Natural killer cell (primary cell): ENCODE data around the gene IFITM1. TPM values are rescaled to one million over a fixed set of nuclear protein-coding genes. Genes with fewer than 3 reads are reported as not detected.
A peak's percentile ranks its signal among the peaks of the same experiment; 100 is the strongest.

ENCODE experiments used
- ATAC-seq, 3 donors: fragments of 150-1000 bp in 2 of 3; fragments of 200-7000 bp in 1 of 3; cut with Tn5 transposase; 1 replicate in 1 of 3; 2 replicates in 2 of 3; pipeline ENCODE4 v1.10.0; 2021; ENCODE audit warnings: mild to moderate bottlenecking in 2 of 3, moderate library complexity in 2 of 3
- DNase-seq, 2 donors: peaks; one replicate each; pipeline versions ENCODE4 v3.0.0 to v3.0.0-alpha.2; 2013 to 2021; ENCODE audit warnings: mixed read lengths in 1 of 2
- H3K27ac ChIP-seq: one replicate; pipeline ENCODE4 v1.5.1; 2013; ENCODE audit warnings: mild to moderate bottlenecking, low read length
- H3K27me3 ChIP-seq: one replicate; pipeline ENCODE4 v1.6.1; 2013; ENCODE audit warnings: low read length; ENCODE audit not compliant: control insufficient read depth, insufficient read depth
- H3K36me3 ChIP-seq: one replicate; pipeline ENCODE4 v1.6.1; 2013; ENCODE audit warnings: low read length; ENCODE audit not compliant: control insufficient read depth, insufficient read depth
- H3K4me1 ChIP-seq: one replicate; pipeline ENCODE4 v1.6.1; 2013; ENCODE audit warnings: low read length; ENCODE audit not compliant: control insufficient read depth, insufficient read depth
- H3K4me3 ChIP-seq: one replicate; pipeline ENCODE4 v1.5.1; 2013; ENCODE audit warnings: low read length
- H3K9me3 ChIP-seq: one replicate; pipeline ENCODE4 v1.6.1; 2013; ENCODE audit warnings: low read length; ENCODE audit not compliant: control insufficient read depth, insufficient read depth
- H3K27ac Mint-ChIP-seq, 2 donors: one replicate each; pipeline ENCODE4 v1.8.0; 2022; ENCODE audit warnings: mild to moderate bottlenecking in 2 of 2, mixed read lengths in 2 of 2, moderate library complexity in 1 of 2
- H3K27me3 Mint-ChIP-seq, 2 donors: one replicate each; pipeline ENCODE4 v1.8.0; 2022; ENCODE audit warnings: low read depth in 2 of 2, mixed read lengths in 2 of 2
- H3K36me3 Mint-ChIP-seq: one replicate; pipeline ENCODE4 v1.8.0; 2022; ENCODE audit warnings: mixed read lengths
- H3K4me1 Mint-ChIP-seq, 2 donors: one replicate each; pipeline ENCODE4 v1.8.0; 2022; ENCODE audit warnings: mixed read lengths in 2 of 2
- H3K4me3 Mint-ChIP-seq: one replicate; pipeline ENCODE4 v1.8.0; 2022; ENCODE audit warnings: mild to moderate bottlenecking, moderate library complexity, mixed read lengths
- H3K9me3 Mint-ChIP-seq, 2 donors: one replicate each; pipeline ENCODE4 v1.8.0; 2022; ENCODE audit warnings: mixed read lengths in 2 of 2
- CTCF ChIP-seq: fragments of 200-600 bp; IDR thresholded peaks from one replicate; pipeline ENCODE4 v1.8.0; 2022; ENCODE audit warnings: antibody characterized with exemption
- WGBS: methylation state at CpG from one replicate; pipeline ENCODE4 v1.1.7; 2013; ENCODE audit warnings: missing lambda C conversion rate; ENCODE audit not compliant: insufficient coverage; 5-methylcytosine and 5-hydroxymethylcytosine counted together
- intact Hi-C: fragments of 100-400 bp; cut with micrococcal nuclease; formaldehyde crosslinking; loops from one replicate; pipeline ENCODE4 v1.14.2; 2022
- total RNA-seq, 4 donors: library from RNA; stranded (reverse); fragments of 120-200 nt in 1 of 4; gene quantifications; one replicate each; pipeline versions ENCODE4 v1.2.3 to v1.2.4, GENCODE V29; 2013 to 2022

Gene IFITM1
- total RNA-seq, 3 donors from 2014 or later (not counting 1 experiment from before 2014, with no cell fraction given), result 540 to 809 (median 710) TPM

- TF ChIP-seq CTCF, result no peak
- intact Hi-C loops, result no loop called here
- Mint-ChIP-seq H3K27me3 (peaks cover 0 to 38% of the 10 kb centered on the region in 2 donors), H3K4me1 (peaks cover 25 to 49% of the 10 kb centered on the region in 2 donors), H3K9me3 (no peaks in the 10 kb centered on the region), H3K4me3 (peak overlapping the region; percentile 77), H3K27ac (peak overlapping the region in 1 of 2 donors; percentile 19), H3K36me3 (no peaks in the 10 kb centered on the region)
- WGBS, result 11% methylated on average over 79 of the region's 79 CpGs
- H3K27ac ChIP-seq, result no peak overlapping the region
- H3K4me1 ChIP-seq, result peaks cover 74% of the 10 kb centered on the region
- peak overlapping the region; percentile 23 for H3K4me3 ChIP-seq
- H3K9me3 ChIP-seq, result no peaks in the 10 kb centered on the region
- H3K36me3 ChIP-seq, result no peaks in the 10 kb centered on the region
- peak; percentile 56 to 64 (median 62) for ATAC-seq
- H3K27me3 ChIP-seq, result peaks cover 23% of the 10 kb centered on the region
- DNase-seq, result peak; percentile 21 to 69
These were observed 32.9 kb upstream of the IFITM1 start for GRCh38 chr11:280706-281485.

- Mint-ChIP-seq H3K9me3 (no peaks in the 10 kb centered on the region), H3K4me1 (peaks cover 25 to 48% of the 10 kb centered on the region in 2 donors), H3K27me3 (peaks cover 0 to 39% of the 10 kb centered on the region in 2 donors), H3K4me3 (peak overlapping the region; percentile 77), H3K36me3 (no peaks in the 10 kb centered on the region), H3K27ac (peak overlapping the region in 1 of 2 donors; percentile 19)
- intact Hi-C loops, result no loop called here
- no peak for DNase-seq
- TF ChIP-seq CTCF, result no peak
- Histone ChIP-seq H3K27ac (no peak overlapping the region), H3K9me3 (no peaks in the 10 kb centered on the region), H3K4me3 (peak overlapping the region; percentile 23), H3K27me3 (peaks cover 23% of the 10 kb centered on the region), H3K4me1 (peaks cover 78% of the 10 kb centered on the region), H3K36me3 (no peaks in the 10 kb centered on the region)
- WGBS, result 44% methylated on average over 26 of the region's 26 CpGs
- ATAC-seq, result peak in 1 of 3 donors; percentile 11
These were observed 32.2 kb upstream of the IFITM1 start for GRCh38 chr11:281486-282161.

GRCh38 chr11:282171-282570 lies 31.7 kb upstream of the IFITM1 start:
- no peak for ATAC-seq
- Histone ChIP-seq H3K4me3 (no peak overlapping the region), H3K27me3 (peaks cover 23% of the 10 kb centered on the region), H3K4me1 (peaks cover 83% of the 10 kb centered on the region), H3K27ac (no peak overlapping the region), H3K36me3 (no peaks in the 10 kb centered on the region), H3K9me3 (no peaks in the 10 kb centered on the region)
- peaks cover 25 to 48% of the 10 kb centered on the region in 2 donors for H3K4me1 Mint-ChIP-seq
- 76% methylated on average over 4 of the region's 4 CpGs for WGBS
- intact Hi-C loops, result no loop called here
- no peaks in the 10 kb centered on the region for H3K36me3 Mint-ChIP-seq
- no peak overlapping the region for H3K27ac Mint-ChIP-seq
- peaks cover 0 to 43% of the 10 kb centered on the region in 2 donors for H3K27me3 Mint-ChIP-seq
- TF ChIP-seq CTCF, result no peak
- H3K4me3 Mint-ChIP-seq, result peak overlapping the region; percentile 37
- no peaks in the 10 kb centered on the region for H3K9me3 Mint-ChIP-seq
- DNase-seq, result peak; percentile 7 to 15
